Activated T-helper 2 cell treated with anti-CD3 and anti-CD28 coated beads, Interferon-gamma antibody, Interleukin-2, Interleukin-4, amounts not matched to agents 10 μg/mL and 5 μg/mL and 100 μg/mL, durations not matched to agents 14 hours and 24 hours and 36 hours (primary cell): Measurements from ENCODE around the gene KIAA0930. TPM values are rescaled to one million over a fixed set of nuclear protein-coding genes. Genes with fewer than 3 reads are reported as not detected.

Experiments used
- DNase-seq: peaks from one replicate; pipeline ENCODE4 v3.0.0; 2021; ENCODE audit warnings: low spot score
- H3K27ac Mint-ChIP-seq: one replicate; pipeline ENCODE4 v1.8.0; 2021; ENCODE audit warnings: mixed read lengths
- H3K27me3 Mint-ChIP-seq: one replicate; pipeline ENCODE4 v1.8.0; 2021; ENCODE audit warnings: low read depth, mixed read lengths
- H3K36me3 Mint-ChIP-seq: one replicate; pipeline ENCODE4 v1.8.0; 2021; ENCODE audit warnings: low read depth, mixed read lengths
- H3K4me1 Mint-ChIP-seq: one replicate; pipeline ENCODE4 v1.8.0; 2021; ENCODE audit warnings: low read depth, mixed read lengths
- H3K4me3 Mint-ChIP-seq: one replicate; pipeline ENCODE4 v1.8.0; 2021; ENCODE audit warnings: low read depth, mild to moderate bottlenecking, moderate library complexity, mixed read lengths
- H3K9me3 Mint-ChIP-seq: one replicate; pipeline ENCODE4 v1.8.0; 2021; ENCODE audit warnings: mixed read lengths
- intact Hi-C: fragments of 100-400 bp; cut with micrococcal nuclease; formaldehyde crosslinking; loops from one replicate; pipeline ENCODE4 v1.15.1; 2023
- total RNA-seq: library from RNA; stranded (reverse); gene quantifications from 2 replicates; pipeline ENCODE4 v1.2.3, GENCODE V29; 2022

Gene KIAA0930
- total RNA-seq, 1 donor from 2014 or later: 45.2 TPM

DNA sequence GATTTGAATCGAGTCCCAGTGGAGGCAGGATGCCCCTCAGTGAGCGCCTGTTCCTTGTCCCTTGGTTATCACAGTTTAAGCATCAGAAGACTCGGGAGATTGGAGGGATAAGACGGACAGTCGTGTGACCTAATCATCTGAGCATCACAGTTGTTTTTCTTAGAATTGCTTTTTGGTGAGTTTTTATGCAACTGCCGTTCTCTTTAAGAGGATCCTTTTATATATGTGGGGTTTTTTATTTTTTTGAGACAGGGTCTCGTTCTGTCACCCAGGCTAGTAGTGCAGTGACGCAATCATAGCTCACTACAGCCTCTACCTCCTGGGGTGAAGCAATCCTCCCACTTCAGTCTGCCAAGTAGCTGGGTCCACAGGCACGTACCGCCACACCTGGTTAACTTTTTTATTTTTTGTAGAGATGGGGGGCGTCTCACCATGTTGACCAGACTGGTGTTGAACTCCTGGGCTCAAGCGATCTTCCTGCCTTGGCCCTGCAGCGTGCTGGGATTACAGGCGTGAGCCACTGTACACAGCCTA, 60.5 kb downstream of the KIAA0930 start:
- Mint-ChIP-seq H3K4me3 (no peak overlapping the region), H3K27ac (no peak overlapping the region), H3K27me3 (no peaks in the 10 kb centered on the region), H3K9me3 (no peaks in the 10 kb centered on the region), H3K36me3 (peaks cover 94% of the 10 kb centered on the region), H3K4me1 (peaks cover 33% of the 10 kb centered on the region)
- no peak for DNase-seq
- intact Hi-C loops: no loop called here

- no peaks in the 10 kb centered on the region for H3K27me3 Mint-ChIP-seq
- H3K4me1 Mint-ChIP-seq: peaks cover 39% of the 10 kb centered on the region
- intact Hi-C loops: no loop called here
- H3K4me3 Mint-ChIP-seq: no peak overlapping the region
- peaks cover 94% of the 10 kb centered on the region for H3K36me3 Mint-ChIP-seq
- H3K27ac Mint-ChIP-seq: peak overlapping the region; percentile 15
- no peak for DNase-seq
- H3K9me3 Mint-ChIP-seq: no peaks in the 10 kb centered on the region
Observed at GRCh38 chr22:45179276-45180049, 61.2 kb downstream of the KIAA0930 start.

GRCh38 chr22:45172881-45173585, 67.7 kb downstream of the KIAA0930 start:
- intact Hi-C loops: no loop called here
- Mint-ChIP-seq H3K4me1 (peaks cover 73% of the 10 kb centered on the region), H3K4me3 (peak overlapping the region; percentile 53), H3K27me3 (no peaks in the 10 kb centered on the region), H3K36me3 (peaks cover 98% of the 10 kb centered on the region), H3K9me3 (no peaks in the 10 kb centered on the region), H3K27ac (peak overlapping the region; percentile 83)
- no peak for DNase-seq

DNA sequence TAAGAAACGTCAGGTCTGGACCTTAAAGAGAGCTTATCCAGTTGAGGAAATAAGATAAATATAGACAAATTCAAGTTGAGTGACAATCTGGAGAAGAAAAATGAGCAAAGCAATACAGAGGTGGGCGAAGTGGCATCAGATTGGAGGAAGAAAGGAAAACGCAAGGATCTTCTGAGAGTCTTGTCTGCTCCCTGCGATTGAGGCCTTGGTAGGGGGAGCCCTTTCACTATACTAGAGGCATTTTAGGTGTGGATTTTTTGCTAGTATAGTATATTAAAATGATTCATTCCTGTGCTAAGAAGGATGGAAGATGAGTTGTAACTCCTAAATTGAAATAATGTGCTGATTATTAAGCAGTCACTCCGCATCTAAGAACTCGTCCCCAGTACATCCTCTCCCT, 68.9 kb downstream of the KIAA0930 start:
- H3K9me3 Mint-ChIP-seq: no peaks in the 10 kb centered on the region
- peaks cover 93% of the 10 kb centered on the region for H3K36me3 Mint-ChIP-seq
- intact Hi-C loops: no loop called here
- no peak for DNase-seq
- peak overlapping the region; percentile 46 for H3K27ac Mint-ChIP-seq
- H3K27me3 Mint-ChIP-seq: no peaks in the 10 kb centered on the region
- peaks cover 77% of the 10 kb centered on the region for H3K4me1 Mint-ChIP-seq
- H3K4me3 Mint-ChIP-seq: peak overlapping the region; percentile 1

DNA sequence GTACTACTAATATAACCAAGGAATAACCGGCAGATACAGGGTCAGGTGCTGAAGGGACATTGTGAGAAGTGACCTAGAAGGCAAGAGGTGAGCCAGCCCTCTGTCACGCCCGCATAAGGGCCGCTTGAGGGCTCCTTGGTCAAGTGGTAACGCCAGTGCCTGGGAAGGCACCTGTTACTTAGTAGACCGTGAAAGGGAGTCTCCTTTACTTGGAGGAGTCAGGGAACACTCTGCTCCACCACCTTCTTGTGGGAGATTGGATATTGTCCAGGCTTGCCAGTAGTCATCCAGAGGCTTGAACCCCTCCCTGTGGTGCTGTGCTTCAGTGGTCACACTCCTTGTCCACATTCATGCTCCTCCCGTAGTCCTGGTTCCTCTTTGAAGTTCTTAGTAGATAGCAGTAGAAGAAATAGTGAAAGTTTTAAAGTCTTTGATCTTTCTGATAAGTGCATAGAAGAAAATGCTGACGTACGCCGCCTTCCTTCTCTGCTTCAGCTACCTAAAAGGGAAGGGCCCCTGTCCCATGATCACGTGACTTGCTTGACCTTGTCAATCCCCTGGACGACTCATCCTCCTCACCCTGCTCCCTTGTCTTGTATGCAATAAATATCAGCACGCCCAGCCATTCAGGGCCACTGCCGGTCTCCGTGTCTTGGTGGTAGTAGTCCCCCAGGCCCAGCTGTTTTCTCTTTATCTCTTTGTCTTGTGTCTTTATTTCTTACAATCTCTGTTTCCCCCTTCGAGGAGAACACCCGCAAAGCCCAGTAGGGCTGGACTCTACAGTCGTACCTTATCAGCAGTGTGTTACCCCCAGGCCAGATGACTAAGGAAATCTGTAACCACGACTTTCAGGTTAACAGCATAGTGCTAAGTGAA, 70.9 kb downstream of the KIAA0930 start:
- Mint-ChIP-seq H3K4me1 (peaks cover 74% of the 10 kb centered on the region), H3K27me3 (no peaks in the 10 kb centered on the region), H3K4me3 (peak overlapping the region; percentile 64), H3K27ac (peak overlapping the region; percentile 91), H3K9me3 (no peaks in the 10 kb centered on the region), H3K36me3 (peaks cover 92% of the 10 kb centered on the region)
- peak; percentile 18 for DNase-seq
- intact Hi-C loops: no loop called here

DNA sequence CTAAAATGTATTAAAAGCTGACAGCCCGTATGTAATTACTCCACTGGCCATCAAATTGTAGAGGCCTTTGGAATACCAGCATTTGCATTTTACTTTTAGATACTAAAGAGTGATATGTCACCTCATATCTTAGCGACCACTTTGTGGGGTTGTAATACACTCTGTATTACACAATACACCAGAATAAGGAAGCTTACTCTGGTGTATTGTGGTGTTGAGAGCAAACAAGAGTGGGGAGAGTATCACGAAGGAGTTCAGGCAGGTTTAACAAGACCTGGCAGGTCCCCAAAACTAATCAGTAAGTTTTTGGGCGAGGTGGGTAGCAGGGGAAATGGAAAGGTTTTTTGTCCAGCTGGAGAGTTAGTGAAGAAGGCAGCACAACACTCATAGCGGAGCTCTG, 73.8 kb downstream of the KIAA0930 start:
- Mint-ChIP-seq H3K27ac (no peak overlapping the region), H3K4me1 (peaks cover 57% of the 10 kb centered on the region), H3K27me3 (no peaks in the 10 kb centered on the region), H3K4me3 (no peak overlapping the region), H3K36me3 (peaks cover 74% of the 10 kb centered on the region), H3K9me3 (no peaks in the 10 kb centered on the region)
- intact Hi-C loops: no loop called here
- no peak for DNase-seq

- no peaks in the 10 kb centered on the region for H3K27me3 Mint-ChIP-seq
- intact Hi-C loops: no loop called here
- H3K27ac Mint-ChIP-seq: peak overlapping the region; percentile 87
- peak; percentile 20 for DNase-seq
- H3K4me1 Mint-ChIP-seq: peaks cover 51% of the 10 kb centered on the region
- H3K9me3 Mint-ChIP-seq: no peaks in the 10 kb centered on the region
- peaks cover 62% of the 10 kb centered on the region for H3K36me3 Mint-ChIP-seq
- H3K4me3 Mint-ChIP-seq: peak overlapping the region; percentile 96
Observed at GRCh38 chr22:45164270-45165088, 76.2 kb downstream of the KIAA0930 start.

- Mint-ChIP-seq H3K4me1 (peaks cover 49% of the 10 kb centered on the region), H3K27me3 (no peaks in the 10 kb centered on the region), H3K9me3 (no peaks in the 10 kb centered on the region), H3K4me3 (peak within 1 kb of the TSS; percentile 96), H3K27ac (peak within 1 kb of the TSS; percentile 91), H3K36me3 (peaks cover 54% of the 10 kb centered on the region)
- intact Hi-C loops: no loop called here
- peak; percentile 96 for DNase-seq
Observed at GRCh38 chr22:45163451-45164269, 77.0 kb downstream of the KIAA0930 start, which contains the start of gene NUP50. TSS of gene NUP50 (plus strand) at chr22:45163925. CDS start at chr22:45168178, 4,253 bp downstream.

DNA sequence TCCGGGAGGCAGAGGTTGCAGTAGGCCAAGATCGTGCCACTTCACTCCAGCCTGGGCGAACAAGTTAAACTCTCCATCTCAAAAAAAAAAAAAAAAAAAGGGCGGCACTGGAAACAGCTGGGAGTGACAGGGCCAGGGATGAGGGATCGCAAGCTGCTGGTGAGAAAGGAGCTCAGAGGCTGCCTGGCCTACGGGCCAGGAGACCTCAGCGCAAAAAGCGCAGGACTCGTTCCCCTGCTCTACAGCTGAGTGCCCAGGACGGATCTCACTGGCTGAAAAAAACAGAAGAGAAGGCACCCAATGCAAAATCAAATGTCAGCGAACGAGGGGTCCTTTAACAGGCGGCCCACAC, 77.6 kb downstream of the KIAA0930 start:
- Mint-ChIP-seq H3K27ac (peak overlapping the region; percentile 78), H3K36me3 (peaks cover 50% of the 10 kb centered on the region), H3K9me3 (no peaks in the 10 kb centered on the region), H3K4me3 (peak overlapping the region; percentile 93), H3K27me3 (no peaks in the 10 kb centered on the region), H3K4me1 (peaks cover 44% of the 10 kb centered on the region)
- intact Hi-C loops: no loop called here
- no peak for DNase-seq

- Mint-ChIP-seq H3K36me3 (peaks cover 52% of the 10 kb centered on the region), H3K27ac (peak overlapping the region; percentile 78), H3K27me3 (no peaks in the 10 kb centered on the region), H3K4me1 (peaks cover 44% of the 10 kb centered on the region), H3K9me3 (no peaks in the 10 kb centered on the region), H3K4me3 (peak overlapping the region; percentile 93)
- no peak for DNase-seq
- intact Hi-C loops: no loop called here
Observed at GRCh38 chr22:45162531-45162930, 78.2 kb downstream of the KIAA0930 start.

GRCh38 chr22:45159652-45160462, 80.8 kb downstream of the KIAA0930 start:
- Mint-ChIP-seq H3K4me1 (peaks cover 27% of the 10 kb centered on the region), H3K36me3 (peaks cover 35% of the 10 kb centered on the region), H3K27ac (no peak overlapping the region), H3K4me3 (no peak overlapping the region), H3K27me3 (no peaks in the 10 kb centered on the region), H3K9me3 (no peaks in the 10 kb centered on the region)
- intact Hi-C loops: no loop called here
- DNase-seq: no peak
